IMR-90 (cell line): ENCODE results near the gene CTDSP1. TPM values are rescaled to one million over a fixed set of nuclear protein-coding genes. Genes with fewer than 3 reads are reported as not detected.

Experiments used
- ATAC-seq: fragments of 200-7000 bp; cut with Tn5 transposase; 2 replicates; pipeline ENCODE4 v1.9.1; 2020; ENCODE audit warnings: low read depth, mild to moderate bottlenecking, moderate library complexity
- BruUV-seq: library from RNA; stranded (reverse); fragments of 400-500 nt; replicated peaks from 2 replicates; lab custom pipeline; 2021; lab: Mats Ljungman, UMichigan
- CTCF ChIA-PET: fragments of 300-600 bp; formaldehyde crosslinking; extraction: SDS; loops from one replicate; lab custom pipeline; 2021; ENCODE audit warnings: antibody characterized with exemption; lab: Yijun Ruan, JAX
- POLR2A ChIA-PET: fragments of 300-600 bp; sonication (Branson Sonifier 250); formaldehyde crosslinking; loops from one replicate; lab custom pipeline; 2022; ENCODE audit warnings: antibody characterized with exemption; ENCODE audit not compliant: unreplicated experiment; lab: Charles Lee
- DNase-seq: peaks from one replicate; pipeline ENCODE4 v3.0.0; 2013
- H2AFZ ChIP-seq: replicated peaks from 2 replicates; pipeline ENCODE3; 2013; ENCODE audit warnings: low read length, mild to moderate bottlenecking; ENCODE audit not compliant: poor library complexity
- H2AK5ac ChIP-seq: 2 replicates; pipeline ENCODE4 v1.6.1; 2013; ENCODE audit warnings: low read depth, low read length, inconsistent platforms
- H2AK9ac ChIP-seq: replicated peaks from 2 replicates; pipeline ENCODE3; 2013; ENCODE audit warnings: mild to moderate bottlenecking, low read depth, low read length, moderate library complexity; ENCODE audit not compliant: poor library complexity
- H2BK120ac ChIP-seq: 2 replicates; pipeline ENCODE4 v1.6.1; 2013; ENCODE audit warnings: low read depth, low read length, inconsistent platforms
- H2BK15ac ChIP-seq: 3 replicates; pipeline ENCODE4 v1.6.1; 2013; ENCODE audit warnings: low read depth, low read length, inconsistent platforms
- H2BK20ac ChIP-seq: 2 replicates; pipeline ENCODE4 v1.6.1; 2013; ENCODE audit warnings: low read depth, mild to moderate bottlenecking, inconsistent platforms, low read length, moderate library complexity
- H2BK5ac ChIP-seq: 2 replicates; pipeline ENCODE4 v1.6.1; 2013; ENCODE audit warnings: mild to moderate bottlenecking, low read depth, low read length, inconsistent platforms; ENCODE audit not compliant: poor library complexity, severe bottlenecking
- H3K14ac ChIP-seq: replicated peaks from 2 replicates; pipeline ENCODE4 v1.6.1; 2013; ENCODE audit warnings: low read depth, low read length, inconsistent platforms
- H3K18ac ChIP-seq: 2 replicates; pipeline ENCODE4 v1.6.1; 2013; ENCODE audit warnings: low read depth, low read length, control low read depth
- H3K23ac ChIP-seq: 2 replicates; pipeline ENCODE4 v1.6.1; 2013; ENCODE audit warnings: low read depth, low read length, inconsistent platforms
- H3K27ac ChIP-seq: 2 replicates; pipeline ENCODE4 v1.5.1; 2013; ENCODE audit warnings: mild to moderate bottlenecking, control low read depth, low read length; ENCODE audit not compliant: insufficient read depth
- H3K27me3 ChIP-seq: 2 replicates; pipeline ENCODE4 v1.6.1; 2013; ENCODE audit warnings: low read length; ENCODE audit not compliant: control insufficient read depth, insufficient read depth
- H3K36me3 ChIP-seq: 2 replicates; pipeline ENCODE4 v1.6.1; 2013; ENCODE audit warnings: low read length, mixed read lengths; ENCODE audit not compliant: control insufficient read depth, insufficient read depth
- H3K4ac ChIP-seq: 2 replicates; pipeline ENCODE4 v1.6.1; 2013; ENCODE audit warnings: low read depth, low read length, inconsistent platforms
- H3K4me1 ChIP-seq: 2 replicates; pipeline ENCODE4 v1.6.1; 2013; ENCODE audit warnings: low read length, mixed read lengths; ENCODE audit not compliant: control insufficient read depth, insufficient read depth
- H3K4me2 ChIP-seq: 2 replicates; pipeline ENCODE4 v1.6.1; 2013; ENCODE audit warnings: low read depth, mild to moderate bottlenecking, control low read depth, low read length, moderate library complexity
- H3K4me3 ChIP-seq: 2 replicates; pipeline ENCODE4 v1.5.1; 2013; ENCODE audit warnings: low read depth, mild to moderate bottlenecking, control low read depth, low read length, moderate library complexity; ENCODE audit not compliant: insufficient read depth
- H3K56ac ChIP-seq: 2 replicates; pipeline ENCODE4 v1.6.1; 2013; ENCODE audit warnings: low read length, inconsistent platforms; ENCODE audit not compliant: insufficient read depth; ENCODE audit errors: extremely low read depth
- H3K79me1 ChIP-seq, 2 experiments: 2 replicates each; pipeline ENCODE4 v1.6.1; 2013; ENCODE audit warnings: low read length in 2 of 2, inconsistent platforms in 1 of 2, low read depth in 1 of 2
- H3K9ac ChIP-seq: 2 replicates; pipeline ENCODE4 v1.6.1; 2013; ENCODE audit warnings: low read depth, low read length, control low read depth
- H3K9me1 ChIP-seq: 2 replicates; pipeline ENCODE4 v1.6.1; 2013; ENCODE audit warnings: low read length, inconsistent platforms; ENCODE audit not compliant: insufficient read depth
- H3K9me3 ChIP-seq: 2 replicates; pipeline ENCODE4 v1.6.1; 2013; ENCODE audit warnings: low read length; ENCODE audit not compliant: control insufficient read depth, insufficient read depth
- H4K20me1 ChIP-seq: 2 replicates; pipeline ENCODE4 v1.6.1; 2013; ENCODE audit warnings: low read length, inconsistent platforms; ENCODE audit not compliant: insufficient read depth
- H4K5ac ChIP-seq: 2 replicates; pipeline ENCODE4 v1.6.1; 2013; ENCODE audit warnings: mild to moderate bottlenecking, low read depth, low read length, control low read depth
- H4K8ac ChIP-seq, 2 experiments: 2 replicates each; pipeline ENCODE4 v1.6.1; 2013; ENCODE audit warnings: low read depth in 2 of 2, low read length in 2 of 2, control low read depth in 1 of 2, inconsistent platforms in 1 of 2
- H4K91ac ChIP-seq: 2 replicates; pipeline ENCODE4 v1.6.1; 2013; ENCODE audit warnings: low read depth, low read length, inconsistent platforms; ENCODE audit not compliant: insufficient read depth
- BHLHE40 ChIP-seq: fragments of 150-350 bp; IDR thresholded peaks from 2 replicates; pipeline ENCODE4 v1.6.1; 2016; ENCODE audit warnings: mild to moderate bottlenecking, low read depth, low read length
- CEBPB ChIP-seq: IDR thresholded peaks from 2 replicates; pipeline ENCODE4 v1.6.1; 2012; ENCODE audit warnings: low read depth, low read length, improper control_type of control experiment
- MAZ ChIP-seq: IDR thresholded peaks from 2 replicates; pipeline ENCODE4 v1.6.1; 2012; ENCODE audit warnings: low read depth, mild to moderate bottlenecking, low read length, improper control_type of control experiment, moderate library complexity, borderline replicate concordance
- SMC3 ChIP-seq: fragments of 150-350 bp; IDR thresholded peaks from 2 replicates; pipeline ENCODE4 v1.6.1; 2016; ENCODE audit warnings: low read depth, mild to moderate bottlenecking, antibody characterized with exemption, low read length, moderate library complexity
- USF2 ChIP-seq: fragments of 150-350 bp; IDR thresholded peaks from 2 replicates; pipeline ENCODE4 v1.6.1; 2017; ENCODE audit warnings: mild to moderate bottlenecking, antibody characterized with exemption, low read length, low read depth
- WGBS, 2 experiments: methylation state at CpG; one replicate each; pipeline versions ENCODE4 v1.1.5 to v1.1.7; 2013; ENCODE audit warnings: missing lambda C conversion rate in 2 of 2; ENCODE audit not compliant: insufficient read length in 1 of 2; ENCODE audit errors: extremely low coverage in 2 of 2; 5-methylcytosine and 5-hydroxymethylcytosine counted together
- dilution Hi-C: fragments of 300-500 bp; cut with HindIII; formaldehyde crosslinking; loops from one replicate; pipeline ENCODE4 v1.14.3; 2018; ENCODE audit warnings: low sequenced_read_pairs; ENCODE audit not compliant: unreplicated experiment
- in situ Hi-C: fragments of 300-500 bp; cut with MboI; formaldehyde crosslinking; loops from 3 replicates; pipeline ENCODE4 v1.14.3; 2019; ENCODE audit warnings: low sequenced_read_pairs, inconsistent platforms, mixed read lengths
- intact Hi-C: fragments of 100-400 bp; cut with micrococcal nuclease; formaldehyde crosslinking; loops from 2 replicates; pipeline ENCODE4 v1.10.0; 2022
- polyA plus RNA-seq, 3 experiments: library from polyadenylated mRNA; depleted of rRNA; stranded (reverse); fragments of >200 nt; gene quantifications; 2 replicates each; pipeline ENCODE4 v1.2.3, GENCODE V29; 2012; ENCODE audit warnings: low replicate concordance in 1 of 3
- total RNA-seq: library from RNA; depleted of rRNA; stranded (reverse); fragments of >200 nt; gene quantifications from 2 replicates; pipeline ENCODE4 v1.2.3, GENCODE V29; 2012

CTDSP1 gene
- total and polyA plus RNA-seq, 2 of the 4 experiments (the other 2 are of a cell fraction) = 19.7 to 64.3 TPM

- POLR2A ChIA-PET = no interaction called here
- H3K23ac ChIP-seq = no peak overlapping the region
- no peaks in the 10 kb centered on the region for H3K9me1 ChIP-seq
- H2AFZ ChIP-seq = no peak overlapping the region
- peaks cover 2% of the 10 kb centered on the region; the same call in 1 of the 2 replicates for H3K4me1 ChIP-seq
- H2AK5ac ChIP-seq = no peak overlapping the region
- intact Hi-C loops = no loop called here
- no peak overlapping the region for H2BK5ac ChIP-seq
- no peaks in the 10 kb centered on the region for H4K20me1 ChIP-seq
- H3K27ac ChIP-seq = no peak overlapping the region
- H2BK20ac ChIP-seq = no peak overlapping the region
- DNase-seq (no peak), ATAC-seq (no peak)
- H2BK15ac ChIP-seq = no peak overlapping the region
- H3K27me3 ChIP-seq = peaks cover 6% of the 10 kb centered on the region; the same call in 1 of the 2 replicates
- no peak overlapping the region for H3K56ac ChIP-seq
- H4K8ac ChIP-seq = no peak overlapping the region
- in situ Hi-C loops = no loop called here
- TF ChIP-seq SMC3 (no peak), USF2 (no peak), MAZ (no peak), CEBPB (no peak), BHLHE40 (no peak)
- H3K4ac ChIP-seq = no peak overlapping the region
- dilution Hi-C loops = no loop called here
- no peaks in the 10 kb centered on the region for H3K79me1 ChIP-seq
- no peak overlapping the region for H4K91ac ChIP-seq
- 60% methylated on average over 1 of the region's 6 CpGs; no CpG with 5 or more reads in 1 of the 2 experiments for WGBS, 2 experiments
- no peak overlapping the region for H2AK9ac ChIP-seq
- H3K36me3 ChIP-seq = no peaks in the 10 kb centered on the region
- H2BK120ac ChIP-seq = no peak overlapping the region
- H3K4me2 ChIP-seq = no peak overlapping the region
- H3K9ac ChIP-seq = no peak overlapping the region
- peaks cover 7% of the 10 kb centered on the region for H3K9me3 ChIP-seq
- CTCF ChIA-PET = no interaction called here
- no TSS peak for BruUV-seq
- H3K4me3 ChIP-seq = no peak overlapping the region
- H3K18ac ChIP-seq = no peak overlapping the region
- H3K14ac ChIP-seq = no peak overlapping the region
- no peak overlapping the region for H4K5ac ChIP-seq
Measured at GRCh38 chr2:218364196-218364595, 35.5 kb upstream of the CTDSP1 start.
